HG02642 (cell line): ENCODE data around the gene ST6GAL1.

ENCODE experiments used
- ATAC-seq: cut with Tn5 transposase; IDR thresholded peaks from one replicate; pipeline ENCODE4 v1.9.1; 2021; ENCODE audit warnings: mild to moderate bottlenecking; ENCODE audit not compliant: unreplicated experiment, poor library complexity

Gene ST6GAL1

DNA sequence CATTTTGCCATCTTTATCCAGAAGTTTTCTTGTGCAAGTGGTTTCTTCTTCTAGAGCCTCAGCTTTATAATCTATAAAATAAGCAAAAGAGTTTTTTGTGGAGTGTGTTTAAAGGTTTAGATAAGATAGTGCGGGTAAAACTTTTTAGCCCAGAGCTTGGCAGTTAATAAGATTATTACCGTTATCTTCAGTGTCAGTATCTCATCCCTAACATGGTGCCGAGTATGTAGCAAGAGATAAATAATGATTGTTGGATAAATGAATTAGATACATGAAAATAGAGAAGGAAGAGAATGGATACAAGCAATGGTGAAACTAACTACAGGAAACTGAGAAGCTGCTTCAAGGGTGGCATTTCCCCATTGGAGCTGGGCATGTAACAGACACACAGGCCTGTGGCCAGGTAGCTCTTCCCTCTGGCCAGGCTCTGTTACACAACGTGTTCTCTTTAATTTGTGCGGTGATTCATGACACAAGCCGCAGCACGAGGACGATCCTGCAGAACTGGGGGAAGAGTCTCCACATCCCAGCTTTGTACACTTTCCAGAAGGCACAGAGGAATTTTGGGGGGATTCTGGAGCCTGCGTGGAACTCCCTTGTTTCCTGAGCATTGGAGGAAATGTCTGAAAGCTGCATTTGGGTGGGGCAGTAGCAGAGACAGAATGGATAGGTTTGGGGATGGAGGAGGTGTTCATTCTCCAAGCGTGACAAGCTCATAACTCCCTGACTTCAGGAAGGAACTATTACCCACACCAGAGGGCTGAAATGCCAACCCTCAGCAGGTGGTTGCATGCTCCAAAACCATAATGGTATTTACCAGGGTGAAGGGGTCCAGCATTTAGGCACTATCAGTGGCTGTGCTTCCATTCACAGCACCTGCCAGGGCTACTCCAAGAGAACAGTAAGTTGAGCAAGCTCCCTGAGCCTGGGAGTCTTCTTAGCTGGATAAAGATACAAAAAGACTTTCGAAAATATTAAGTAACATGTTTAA, 14.2 kb upstream of the ST6GAL1 start:
- ATAC-seq = no peak

DNA sequence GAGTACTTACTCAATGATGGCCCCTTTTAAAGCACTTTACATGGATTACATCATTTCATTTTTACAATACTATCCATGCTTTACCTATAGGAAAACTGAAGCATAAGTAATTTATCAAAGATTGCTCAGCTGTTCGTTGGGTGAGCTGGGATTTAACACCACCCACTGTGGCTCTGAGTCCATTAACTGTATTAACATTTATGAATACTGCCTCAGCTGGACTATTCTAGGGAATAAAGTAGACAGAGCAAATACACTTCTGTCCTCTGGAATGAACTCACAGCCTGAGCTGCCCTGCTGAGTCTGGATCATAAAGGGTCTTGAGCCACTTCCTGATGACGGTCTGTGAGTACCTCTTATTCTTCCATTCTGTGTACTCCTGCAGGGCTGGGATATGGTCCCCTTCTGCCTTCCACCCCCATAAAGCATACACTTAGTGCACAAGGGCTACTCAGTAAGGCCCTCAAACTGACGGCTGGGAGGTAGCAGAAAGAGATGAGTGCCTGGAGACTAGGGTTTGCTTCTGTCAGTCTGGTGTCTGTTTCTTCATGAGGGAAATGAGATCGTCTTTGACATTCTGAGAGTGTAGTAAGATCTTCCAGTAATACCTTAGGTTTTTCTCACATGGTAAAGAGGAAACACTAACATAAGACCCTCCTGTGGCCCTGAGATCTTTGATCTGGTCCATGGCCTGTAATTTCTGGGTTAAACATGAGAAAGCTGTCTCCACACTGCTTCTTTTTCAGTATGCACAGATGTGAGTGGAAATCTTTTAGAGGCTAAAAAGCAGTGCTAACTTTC, 12.6 kb upstream of the ST6GAL1 start:
- no peak for ATAC-seq

DNA sequence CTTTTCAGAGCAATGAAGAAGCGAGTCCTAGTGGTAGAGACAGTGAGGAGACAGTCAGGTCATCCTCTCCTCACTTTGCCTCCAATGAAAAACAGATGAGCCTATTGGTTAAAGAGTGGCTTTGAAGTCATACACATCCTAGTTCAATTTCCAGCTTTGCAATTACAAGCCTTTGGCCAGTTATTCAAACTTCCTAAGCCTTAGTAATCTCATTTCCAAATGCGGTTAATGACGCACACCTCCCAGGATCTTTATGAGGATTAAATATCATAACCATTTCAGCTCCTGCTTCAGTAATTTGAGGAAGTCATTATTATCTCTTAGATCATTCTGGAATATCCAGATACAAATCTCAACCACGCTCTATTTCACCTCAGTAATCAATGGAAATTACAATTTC, 10.0 kb upstream of the ST6GAL1 start:
- ATAC-seq = no peak

DNA sequence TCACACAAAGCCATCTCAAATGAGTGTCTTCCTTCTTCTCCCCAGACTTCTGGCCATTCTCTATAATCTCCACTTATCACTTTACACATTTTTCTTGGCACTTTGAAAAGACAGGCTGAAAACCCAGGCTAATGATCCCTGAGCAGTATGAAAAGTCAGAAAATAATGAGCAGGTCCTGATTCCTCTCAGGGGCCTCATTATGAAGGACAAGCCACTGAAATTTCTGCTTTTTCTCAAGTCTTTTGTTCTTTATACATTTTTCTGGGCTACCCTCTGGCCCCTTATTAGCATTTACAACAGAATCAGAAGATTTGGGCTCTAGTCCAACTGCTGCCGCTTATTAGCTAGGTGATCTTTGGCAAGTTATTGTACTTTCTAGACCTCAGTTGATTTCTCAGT, 9.5 kb upstream of the ST6GAL1 start:
- ATAC-seq = no peak

DNA sequence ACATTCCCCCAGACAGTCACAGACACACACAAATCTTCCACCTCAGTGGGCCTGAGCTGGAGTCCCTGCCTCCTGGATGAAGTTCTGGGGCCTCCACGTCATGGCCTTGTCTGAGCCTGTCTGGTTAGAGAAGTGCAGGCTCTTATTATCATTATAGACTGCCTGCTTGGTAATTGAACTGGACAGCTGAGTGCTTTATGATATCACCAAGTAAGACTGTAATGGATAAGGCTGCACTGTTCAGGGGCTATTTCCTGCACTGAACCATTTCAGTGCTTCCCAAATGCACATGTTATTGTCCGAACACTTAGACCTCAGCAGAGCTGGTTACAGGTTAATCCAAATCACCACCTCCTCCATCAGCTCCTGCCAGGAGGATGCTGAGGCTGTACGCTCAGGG, 8.7 kb upstream of the ST6GAL1 start:
- no peak for ATAC-seq

DNA sequence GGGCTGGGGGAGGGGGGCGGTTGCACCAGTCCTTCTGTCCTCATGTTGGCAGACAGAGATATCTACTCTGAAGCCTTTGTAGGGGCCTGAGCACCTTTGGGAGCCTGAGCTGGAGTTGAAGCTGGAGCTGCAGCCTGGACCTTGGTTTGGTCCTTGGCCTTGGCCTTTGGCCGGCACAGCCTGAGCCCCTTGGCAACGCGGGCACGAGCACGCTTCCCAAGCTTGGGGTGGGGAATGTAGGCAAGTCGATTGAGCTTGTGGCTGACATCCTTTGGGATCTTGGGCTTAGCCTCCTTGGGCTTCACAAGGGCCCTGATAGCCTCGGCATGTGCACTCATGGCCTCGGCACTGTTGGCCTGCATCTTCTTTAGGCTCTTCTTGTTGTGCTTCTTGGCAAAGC, 8.1 kb upstream of the ST6GAL1 start:
- no peak for ATAC-seq

DNA sequence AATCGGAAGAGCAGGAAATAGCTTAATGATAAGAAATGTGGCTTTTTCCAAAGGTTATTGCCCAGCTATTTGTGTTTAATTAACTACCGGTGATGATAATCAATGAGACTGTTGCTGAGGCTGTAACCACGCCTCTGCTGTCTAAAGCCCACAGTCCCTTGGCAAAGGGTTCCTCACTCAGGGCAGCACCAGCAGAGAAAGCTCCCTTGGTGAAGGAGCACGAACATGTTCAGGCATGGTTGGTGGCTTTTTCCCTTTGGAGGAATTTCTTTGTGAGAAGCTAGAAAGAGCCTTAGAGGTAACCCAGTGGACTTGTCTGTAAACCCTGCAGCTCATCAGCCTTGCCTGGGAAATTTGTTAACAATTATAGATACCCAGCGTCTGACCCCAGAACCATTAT, 7.5 kb upstream of the ST6GAL1 start:
- no peak for ATAC-seq

DNA sequence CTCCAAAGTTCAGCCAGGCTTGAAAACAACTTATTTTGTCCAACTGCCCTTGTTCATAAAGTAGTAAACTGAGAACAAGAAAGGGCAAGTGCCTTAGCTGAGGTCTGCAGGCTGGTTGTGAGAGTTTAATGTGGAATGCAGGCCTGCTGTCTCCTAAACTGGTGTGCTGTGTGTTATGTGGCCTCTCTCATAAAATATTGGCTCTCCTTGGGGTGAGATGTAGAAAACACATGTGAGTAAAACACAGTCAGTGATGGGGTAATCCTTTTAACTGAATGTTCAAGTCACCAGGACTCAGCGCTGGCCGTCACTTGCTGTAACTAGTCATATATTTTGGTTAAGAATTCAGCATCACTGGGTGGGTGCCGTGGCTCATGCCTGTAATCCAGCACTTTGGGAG, 7.1 kb upstream of the ST6GAL1 start:
- no peak for ATAC-seq

DNA sequence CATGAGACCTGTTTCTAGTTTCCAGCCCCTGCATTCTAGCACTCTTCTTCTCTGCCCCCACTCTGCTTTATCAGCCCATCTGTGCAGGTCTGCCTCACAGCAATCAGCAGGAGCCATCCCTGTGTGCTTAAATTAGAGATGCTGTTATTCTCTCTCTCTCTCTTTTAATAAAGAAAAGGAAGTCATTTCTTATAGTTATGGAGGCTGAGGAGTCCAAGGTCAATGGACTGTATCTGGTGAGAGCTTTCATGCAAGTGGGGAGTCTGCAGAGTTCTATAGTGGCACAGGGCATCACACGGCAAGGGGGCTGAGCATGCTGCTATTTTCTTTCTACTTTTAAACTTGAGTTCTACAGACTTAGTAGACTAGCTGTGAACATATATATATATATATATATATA, 4.5 kb upstream of the ST6GAL1 start:
- ATAC-seq = no peak

DNA sequence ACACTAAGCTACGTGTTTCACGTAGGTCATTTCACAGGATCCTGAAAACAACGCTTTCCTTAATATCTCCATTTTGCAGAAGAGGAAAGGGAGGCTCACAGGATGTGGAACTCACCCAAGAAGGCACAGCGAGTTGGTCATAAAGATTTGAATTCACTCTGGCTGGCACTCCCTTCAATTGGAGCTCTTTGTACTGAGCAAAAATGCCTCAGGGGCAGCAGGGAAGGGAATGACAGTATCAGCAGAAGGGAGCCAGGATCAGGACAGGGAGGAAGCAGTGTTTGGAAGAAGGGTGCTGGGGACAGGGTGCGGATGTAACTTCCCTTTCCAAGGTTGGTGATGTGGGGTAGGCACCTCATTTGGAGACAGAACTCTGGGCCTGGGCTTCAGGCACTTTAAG, 1.1 kb upstream of the ST6GAL1 start:
- no peak for ATAC-seq

DNA sequence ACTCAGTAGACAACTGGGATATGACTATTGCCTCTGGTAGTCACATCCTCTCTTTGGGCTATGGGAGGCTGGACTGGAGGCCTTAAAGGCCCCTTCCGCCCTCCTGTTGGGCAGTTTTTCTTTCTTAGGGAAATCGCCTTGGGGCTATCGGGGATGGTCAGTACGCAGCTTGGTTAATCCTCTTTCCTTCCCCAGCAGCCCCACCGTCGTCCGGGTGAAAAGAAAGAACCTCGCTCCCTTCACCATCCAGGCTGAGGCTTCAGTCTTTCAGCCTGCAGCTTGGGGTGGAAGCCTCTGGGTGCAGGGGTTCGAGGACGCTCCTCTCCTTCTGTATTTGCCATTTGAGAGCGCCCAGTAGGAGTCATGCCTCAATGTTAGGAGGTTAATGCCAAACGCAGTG, 641 bp upstream of the ST6GAL1 start:
- no peak for ATAC-seq

DNA sequence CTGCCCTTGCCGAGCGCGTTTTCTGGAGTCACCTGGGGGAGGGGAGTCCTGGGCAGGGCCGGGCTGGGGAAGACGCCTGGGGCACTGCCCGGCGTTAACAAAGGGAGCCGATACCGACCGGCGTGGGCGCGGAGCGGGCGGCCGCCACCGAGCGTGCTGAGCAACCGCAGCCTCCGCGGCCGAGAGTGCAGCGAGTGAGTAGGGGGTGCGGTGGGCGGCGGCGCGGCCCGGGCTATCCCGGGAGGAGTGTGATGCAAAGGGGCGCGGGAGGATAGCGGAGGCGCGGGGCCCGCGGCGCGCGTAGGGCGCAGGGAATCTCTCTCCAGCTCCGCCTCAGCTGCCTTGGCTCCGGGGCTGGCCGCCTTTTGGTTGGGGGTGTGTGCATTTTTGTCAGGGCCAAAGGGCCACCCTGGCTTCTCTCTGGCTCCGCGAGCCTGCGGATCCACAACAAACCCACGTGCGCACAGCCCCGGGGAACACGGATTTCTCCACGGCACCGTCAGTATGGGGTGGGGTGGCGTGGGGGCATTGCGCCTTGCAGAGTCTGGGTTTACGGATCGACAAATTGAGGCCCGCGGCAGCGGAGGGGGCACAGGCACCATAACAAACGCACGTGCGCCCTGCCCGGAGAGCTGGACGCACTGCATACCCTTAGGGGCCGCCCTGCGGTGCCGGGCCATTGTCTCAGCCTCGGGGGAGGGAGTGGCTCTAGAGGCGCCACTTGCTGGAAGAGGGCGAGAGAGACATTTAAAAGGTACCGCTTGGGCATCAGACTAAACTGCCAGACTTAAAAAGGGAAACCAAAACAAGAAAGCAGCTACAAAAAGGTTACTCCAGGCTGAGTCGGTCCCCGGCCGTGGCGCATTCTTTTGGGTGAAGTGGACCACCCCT, 560 bp downstream of the ST6GAL1 start:
- peak; percentile 67 for ATAC-seq

DNA sequence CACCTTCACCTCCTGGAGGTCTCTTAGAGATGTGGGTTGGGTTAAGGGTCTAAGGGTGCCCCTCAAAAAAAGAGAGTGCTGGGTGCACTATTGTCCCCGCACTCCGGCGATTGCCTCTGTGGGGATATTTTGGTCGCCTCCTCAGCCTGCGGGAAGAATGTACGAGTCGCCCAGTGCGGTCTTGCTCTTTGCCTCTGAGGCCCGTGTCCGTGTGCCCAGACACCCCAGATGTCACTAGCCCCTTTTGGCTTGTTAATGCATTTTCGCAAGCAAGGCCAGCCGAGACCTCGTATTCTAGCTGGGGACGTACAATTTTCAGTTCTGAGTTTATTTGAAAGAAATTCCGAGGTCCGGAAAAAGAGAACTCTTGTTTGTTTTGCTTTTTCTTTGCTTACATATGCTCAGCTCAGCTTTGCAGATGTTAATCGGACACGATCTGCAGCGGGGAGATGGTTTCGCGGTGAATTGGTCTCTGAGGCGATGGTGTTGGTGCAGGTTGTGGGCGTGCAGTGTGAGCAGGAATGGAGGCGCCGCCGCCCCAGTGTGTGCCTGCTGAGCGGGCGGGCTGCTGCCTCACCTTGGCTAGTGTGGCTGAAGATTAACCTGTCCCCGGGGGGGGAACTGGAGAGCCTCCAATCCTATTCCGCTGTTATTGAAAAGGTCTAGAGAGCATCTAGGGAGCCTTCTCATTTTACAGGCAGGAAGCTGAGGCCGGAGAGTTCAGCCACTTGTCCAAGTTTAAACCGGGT, 1.4 kb downstream of the ST6GAL1 start:
- peak; percentile 38 for ATAC-seq

DNA sequence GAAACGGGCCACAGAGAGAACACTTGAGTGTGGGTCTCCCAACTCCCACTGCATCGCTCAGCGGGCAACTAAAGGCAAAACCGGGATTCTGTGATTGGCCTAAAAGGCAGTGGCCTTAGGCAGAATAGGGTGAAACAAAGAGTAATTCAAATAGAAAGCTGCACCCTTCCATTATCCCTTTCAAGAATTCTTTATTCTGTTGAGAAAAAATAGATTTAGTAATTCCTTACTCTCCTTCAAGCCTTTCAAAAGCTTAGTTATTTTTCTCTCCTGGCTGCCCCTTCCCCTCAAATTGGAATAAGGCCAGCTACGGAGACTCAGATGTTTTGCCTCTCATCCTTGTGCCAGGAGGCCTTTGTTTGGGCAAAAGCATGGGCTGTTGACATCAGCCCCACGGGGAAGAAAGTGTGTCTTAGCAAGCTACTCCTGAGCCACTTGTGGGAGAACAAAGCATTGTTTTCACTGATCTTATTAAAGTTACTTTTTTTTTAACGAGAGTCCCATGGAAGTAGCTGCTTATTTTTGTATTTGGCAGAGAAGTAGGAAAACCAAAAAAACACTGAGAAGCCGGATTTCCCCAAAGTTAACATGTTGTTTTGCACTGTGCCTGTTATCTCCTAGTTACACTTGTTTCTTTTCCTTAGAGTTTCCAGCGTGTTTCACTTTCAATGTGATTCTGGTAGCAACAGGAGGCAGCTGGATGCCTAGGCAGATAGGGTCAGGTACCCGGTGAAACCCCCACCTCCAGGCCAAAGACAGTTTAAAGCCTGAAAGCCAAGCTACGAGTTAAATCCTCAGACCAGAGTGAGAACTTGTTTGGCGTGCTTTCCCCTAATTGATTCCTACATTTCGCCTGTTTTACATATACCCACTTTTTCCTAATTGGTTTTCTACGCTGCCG, 2.2 kb downstream of the ST6GAL1 start:
- no peak for ATAC-seq

DNA sequence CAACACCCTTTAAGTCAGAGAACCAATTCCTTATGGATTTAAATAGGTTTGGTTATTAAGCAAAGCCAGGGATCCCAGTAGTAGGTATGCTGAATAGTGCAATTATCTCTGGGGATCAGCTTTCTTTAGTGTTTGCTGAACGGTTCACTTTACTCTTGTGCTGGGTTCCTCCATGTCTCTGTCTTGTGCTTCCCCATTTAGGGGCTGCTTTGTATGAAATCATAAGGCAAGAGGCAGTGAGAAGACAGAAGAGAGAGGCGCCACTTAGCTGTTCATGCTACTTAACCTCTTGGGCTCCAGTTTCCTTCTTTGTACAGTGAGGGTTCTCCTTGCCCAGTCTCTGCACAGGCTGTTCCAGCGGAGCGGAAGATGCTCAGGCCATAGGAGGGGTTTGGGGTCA, 3.5 kb downstream of the ST6GAL1 start:
- no peak for ATAC-seq

DNA sequence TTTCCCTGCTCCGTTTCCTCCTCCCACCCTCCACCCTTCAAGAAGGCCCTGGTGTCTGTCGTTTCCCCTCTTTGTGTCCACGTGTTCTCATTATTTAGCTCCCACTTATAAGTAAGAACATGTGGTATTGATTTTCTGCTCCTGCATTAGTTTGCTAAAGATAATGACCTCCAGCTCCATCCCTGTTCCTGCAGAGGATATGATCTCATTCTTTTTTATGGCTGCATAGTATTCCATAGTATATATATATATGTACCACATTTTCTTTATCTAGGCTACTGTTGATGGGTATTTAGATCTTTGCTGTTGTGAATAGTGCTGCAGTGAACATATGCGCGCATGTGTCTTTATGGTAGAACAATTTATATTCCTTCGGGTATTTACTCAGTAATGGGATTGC, 4.8 kb downstream of the ST6GAL1 start:
- ATAC-seq = no peak

DNA sequence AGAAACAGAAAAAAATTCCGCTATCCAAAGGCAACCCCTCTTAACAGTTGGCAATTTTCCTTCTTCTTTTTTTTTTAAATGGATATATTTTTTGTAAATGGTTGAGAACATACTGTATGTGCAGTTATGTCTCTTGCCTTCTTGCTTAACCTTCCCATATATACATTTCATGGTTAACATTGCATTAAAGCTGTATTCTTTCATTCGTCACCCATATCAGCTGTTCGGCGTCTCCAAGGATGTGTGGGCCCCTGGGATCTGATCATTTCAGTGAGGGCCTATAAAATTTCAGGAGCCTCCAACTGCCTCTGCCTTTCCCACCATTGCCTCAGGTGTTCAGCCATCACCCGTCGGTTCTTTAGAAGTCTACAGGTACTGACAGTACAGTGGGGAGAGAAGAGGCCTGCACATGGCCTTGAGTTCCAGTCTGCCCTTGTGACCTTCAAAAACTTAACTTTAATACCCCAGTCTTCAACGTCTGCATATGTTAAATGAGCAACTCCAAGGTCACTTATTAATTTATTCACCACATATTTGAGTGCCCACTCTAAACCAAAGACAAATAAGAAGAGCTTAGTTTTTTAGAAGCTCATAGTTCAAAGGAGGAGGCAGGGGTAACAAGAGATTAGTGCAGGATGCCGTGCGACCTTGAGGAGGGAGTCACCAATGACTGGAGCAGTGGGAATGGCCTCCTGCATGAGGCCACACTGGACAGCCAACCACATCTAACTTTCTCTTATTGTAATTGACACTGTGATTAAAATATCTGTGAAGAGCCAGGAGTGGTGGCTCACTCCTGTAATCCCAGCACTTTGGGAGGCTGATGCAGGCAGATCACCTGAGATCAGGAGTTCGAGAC, 6.9 kb downstream of the ST6GAL1 start:
- ATAC-seq = no peak

DNA sequence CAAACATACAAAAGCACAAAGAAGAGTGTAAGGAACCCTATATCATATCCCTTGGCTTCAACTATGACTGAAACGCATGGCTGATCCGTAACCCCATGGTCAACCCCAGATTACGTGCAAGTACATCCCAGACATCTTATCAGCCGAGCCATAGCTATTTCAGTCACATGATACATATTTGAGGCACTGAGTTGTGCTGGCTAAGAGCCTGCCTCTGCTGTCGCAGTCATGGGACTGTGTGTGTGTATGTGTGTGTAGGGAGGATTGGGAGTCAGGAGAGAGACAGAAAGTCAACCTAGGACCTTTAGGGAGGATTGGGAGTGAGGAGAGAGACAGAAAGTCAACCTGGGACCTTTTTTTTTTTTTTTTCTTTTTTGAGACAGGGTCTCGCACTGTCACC, 8.4 kb downstream of the ST6GAL1 start:
- ATAC-seq = no peak
